ENCODE measurements around the gene MVB12B. TPM values are rescaled to one million over a fixed set of nuclear protein-coding genes. Genes with fewer than 3 reads are reported as not detected.

MVB12B gene
- total and polyA plus RNA-seq, 2 of the 8 experiments (the other 6 are each of a cell fraction or from before 2014, with no cell fraction given): 2.6 to 5.0 TPM

GRCh38 chr9:126485662-126486061, 159.0 kb downstream of the MVB12B start (continued):
- TF ChIP-seq CHD7 (IDR thresholded peaks at IDR 0.05; ENCODE audit: insufficient replicate concordance, low read length) (no peak), KDM5A (IDR thresholded peaks at IDR 0.05; ENCODE audit: low read length) (no peak), TEAD4 (IDR thresholded peaks at IDR 0.05; ENCODE audit: low read depth, low read length) (no peak), TBP (IDR thresholded peaks at IDR 0.05; ENCODE audit: low read depth, low read length) (no peak), FOSL1 (IDR thresholded peaks at IDR 0.05; ENCODE audit: insufficient read depth, low read depth, low read length) (no peak), BRCA1 (IDR thresholded peaks at IDR 0.05; ENCODE audit: low read depth, low read length) (no peak), SUZ12 (IDR thresholded peaks at IDR 0.05; ENCODE audit: low read length) (no peak), HDAC6 (IDR thresholded peaks at IDR 0.05; ENCODE audit: low read depth, low read length) (no peak), RBBP5 (IDR thresholded peaks at IDR 0.05; ENCODE audit: borderline replicate concordance, low read depth, low read length) (no peak)
